Ovary (tissue), 10 donors: ENCODE measurements around the gene RYK. TPM values are rescaled to one million over a fixed set of nuclear protein-coding genes. Genes with fewer than 3 reads are reported as not detected.

ENCODE experiments used
- DNase-seq, 5 donors: peaks; one replicate each; pipeline ENCODE4 v3.0.0-alpha.2; 2019 to 2020
- H3K27ac ChIP-seq, 2 donors: fragments of 200-600 bp; one replicate each; pipeline versions ENCODE4 v1.5.1 to v1.8.0; 2019 to 2022
- H3K27me3 ChIP-seq: fragments of 200-600 bp; one replicate; pipeline ENCODE4 v1.8.0; 2022
- H3K36me3 ChIP-seq: fragments of 200-600 bp; sonication (generic); one replicate; pipeline ENCODE4 v1.5.1; 2019
- H3K4me1 ChIP-seq: one replicate; pipeline ENCODE4 v1.8.1; 2013; ENCODE audit warnings: mild to moderate bottlenecking, moderate library complexity; ENCODE audit not compliant: insufficient read depth
- H3K4me3 ChIP-seq: fragments of 200-600 bp; sonication (generic); one replicate; pipeline ENCODE4 v1.5.1; 2017
- H3K9me3 ChIP-seq, 2 donors: fragments of 200-600 bp in 1 of 2; sonication (generic) in 1 of 2; one replicate each; pipeline versions ENCODE4 v1.5.1 to v1.8.1; 2013 to 2019; ENCODE audit warnings: mild to moderate bottlenecking in 1 of 2, moderate library complexity in 1 of 2
- EP300 ChIP-seq: sonication (generic); formaldehyde crosslinking; IDR thresholded peaks from one replicate; pipeline ENCODE4 v1.6.1; 2017; ENCODE audit warnings: antibody characterized with exemption
- POLR2A ChIP-seq: fragments of 450-650 bp; IDR thresholded peaks from one replicate; pipeline ENCODE4 v1.6.1; 2017; ENCODE audit warnings: antibody characterized with exemption, mild to moderate bottlenecking, moderate library complexity
- WGBS, 3 donors: extraction: QIAGEN DNeasy Blood & Tissue Kit in 1 of 3; methylation state at CpG; one replicate each; pipeline versions ENCODE4 v1.1.5 to v1.1.7; 2013 to 2017; 5-methylcytosine and 5-hydroxymethylcytosine counted together
- intact Hi-C, 4 donors: fragments of 100-400 bp; cut with DNase I; formaldehyde crosslinking; loops; one replicate each; pipeline versions ENCODE4 v1.11.0 to v1.15.1; 2022 to 2023
- long read RNA-seq, 3 donors: library from polyadenylated mRNA in 2 of 3; unstranded in 2 of 3; transcript quantifications; one replicate each; pipeline ENCODE4 v2.0.0 and lab custom pipeline, GENCODE V29; 2021 to 2026
- polyA plus RNA-seq, 2 donors: library from polyadenylated mRNA; stranded (reverse); fragments of 200-250 nt in 1 of 2; fragments of 350-450 nt in 1 of 2; fragmentation: Illumina TruSeq in 1 of 2; extraction: RNeasy Lipid Tissue Mini Kit (QIAGEN cat#74804) in 1 of 2; gene quantifications; one replicate each; pipeline ENCODE4 v1.2.3, GENCODE V29; 2013 to 2014
- total RNA-seq, 7 donors: library from RNA; depleted of rRNA in 2 of 7; stranded (reverse); fragments of >200 nt in 2 of 7; fragmentation: NEBNext Ultra II Directional in 3 of 7; extraction: Animal tissue kit (Norgen Biotek cat#: 25700) in 3 of 7; gene quantifications; one replicate each; pipeline versions ENCODE4 v1.1.0 to v1.2.4, GENCODE V29; 2016 to 2023
- TF ChIP-seq, protein P1 (sequence below), 3 donors: fragments of 450-650 bp in 2 of 3; fragments of 200-600 bp in 1 of 3; IDR thresholded peaks; one replicate each; pipeline versions ENCODE4 v1.5.1 to v1.8.0; 2016 to 2022; ENCODE audit warnings: antibody characterized with exemption in 3 of 3, mild to moderate bottlenecking in 1 of 3
- donor health status: DM: no; HTN: no; CAD: no; lungs with moderate emphysema.
- donor health status: DM: no; HTN: no; CAD: no.
- donor health status: Bipolar disorder and iron deficiency.
- donor health status: DM: yes; HTN: yes; CAD: no.
- donor health status: DM: no; HTN: no; CAD: no.
- donor health status: DM: yes; HTN: yes; CAD: no.

RYK gene
- 100 to 1,000 TPM; 100 to 171 (median 125) TPM for total RNA-seq
- 10 to 100 TPM; 78.1 to 94.9 TPM for polyA plus RNA-seq
- long read RNA-seq, donor 1, full-length matches to known transcripts: 13 of 47 reads
- long read RNA-seq, donor 1, partial matches to known transcripts: 23 of 47 reads
- long read RNA-seq, donor 1, other reads (novel, unspliced or antisense): 11 of 47 reads
- long read RNA-seq, donor 2, full-length matches to known transcripts: 13 of 18 reads
- long read RNA-seq, donor 2, partial matches to known transcripts: 5 of 18 reads
- long read RNA-seq, donor 2, other reads (novel, unspliced or antisense): 0 of 18 reads
- long read RNA-seq, donor 3, transcript RYK-201 (15 exons, 2,667 nt): major isoform, 209 of 380 reads
- long read RNA-seq, donor 3, transcript RYK-209 (15 exons, 2,934 nt): minor isoform, 120 of 380 reads
- long read RNA-seq, donor 3, partial matches to known transcripts: 16 of 380 reads
- long read RNA-seq, donor 3, other reads (novel, unspliced or antisense): 35 of 380 reads

DNA sequence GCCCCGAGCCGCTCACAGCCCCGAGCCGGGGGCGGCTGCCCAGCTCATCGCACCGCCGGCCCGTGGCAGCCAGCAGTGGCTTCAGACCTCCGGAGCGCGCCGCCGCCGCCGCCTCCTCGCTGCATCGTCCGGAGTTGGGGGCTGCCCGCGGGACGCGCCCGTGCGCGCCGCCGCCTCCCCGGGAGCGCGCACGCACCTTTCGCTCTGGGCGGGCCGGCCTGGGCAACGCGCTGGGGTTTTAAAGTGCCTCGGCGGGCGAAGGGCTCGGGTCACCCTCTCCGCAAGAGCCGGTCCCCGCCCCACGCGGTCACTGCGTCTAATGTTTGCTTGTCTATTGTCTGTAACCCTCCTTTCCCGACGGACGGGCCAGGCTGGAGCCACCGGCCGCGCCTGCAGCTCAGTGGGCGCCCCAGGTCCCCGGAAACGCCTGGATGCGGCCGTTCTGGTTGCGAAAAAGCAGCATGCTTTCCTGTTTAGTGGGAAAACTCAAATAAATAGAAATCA lies at the start of gene RYK:
RYK (minus strand) TSS at position 143 of the 504 bp plus-strand sequence. CDS start 205 bp downstream, outside the sequence.
- peak within 1 kb of the TSS; percentile 83 for H3K4me3 ChIP-seq
- H3K27ac ChIP-seq: peak within 1 kb of the TSS; percentile 93 to 97
- peak; percentile 73 to 88 (median 82) for DNase-seq
- intact Hi-C loops: loop anchor here in 1 of 4 donors (5.0 kb wide), 1 partner anchor 42 kb away; no protein-coding TSS in a partner anchor
- no peaks in the 10 kb centered on the region for H3K36me3 ChIP-seq
- H3K27me3 ChIP-seq: no peaks in the 10 kb centered on the region
- peaks cover 17% of the 10 kb centered on the region for H3K4me1 ChIP-seq
- no peaks in the 10 kb centered on the region for H3K9me3 ChIP-seq
- 0% methylated on average over 23 to 59 of the region's 59 CpGs for WGBS, 3 donors
- no peak for TF ChIP-seq EP300
- TF ChIP-seq POLR2A: peak; percentile 71
- TF ChIP-seq, protein P1, sequence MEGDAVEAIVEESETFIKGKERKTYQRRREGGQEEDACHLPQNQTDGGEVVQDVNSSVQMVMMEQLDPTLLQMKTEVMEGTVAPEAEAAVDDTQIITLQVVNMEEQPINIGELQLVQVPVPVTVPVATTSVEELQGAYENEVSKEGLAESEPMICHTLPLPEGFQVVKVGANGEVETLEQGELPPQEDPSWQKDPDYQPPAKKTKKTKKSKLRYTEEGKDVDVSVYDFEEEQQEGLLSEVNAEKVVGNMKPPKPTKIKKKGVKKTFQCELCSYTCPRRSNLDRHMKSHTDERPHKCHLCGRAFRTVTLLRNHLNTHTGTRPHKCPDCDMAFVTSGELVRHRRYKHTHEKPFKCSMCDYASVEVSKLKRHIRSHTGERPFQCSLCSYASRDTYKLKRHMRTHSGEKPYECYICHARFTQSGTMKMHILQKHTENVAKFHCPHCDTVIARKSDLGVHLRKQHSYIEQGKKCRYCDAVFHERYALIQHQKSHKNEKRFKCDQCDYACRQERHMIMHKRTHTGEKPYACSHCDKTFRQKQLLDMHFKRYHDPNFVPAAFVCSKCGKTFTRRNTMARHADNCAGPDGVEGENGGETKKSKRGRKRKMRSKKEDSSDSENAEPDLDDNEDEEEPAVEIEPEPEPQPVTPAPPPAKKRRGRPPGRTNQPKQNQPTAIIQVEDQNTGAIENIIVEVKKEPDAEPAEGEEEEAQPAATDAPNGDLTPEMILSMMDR (IDR thresholded peaks at IDR 0.05): peak in 1 of 3 donors; percentile 14

DNA sequence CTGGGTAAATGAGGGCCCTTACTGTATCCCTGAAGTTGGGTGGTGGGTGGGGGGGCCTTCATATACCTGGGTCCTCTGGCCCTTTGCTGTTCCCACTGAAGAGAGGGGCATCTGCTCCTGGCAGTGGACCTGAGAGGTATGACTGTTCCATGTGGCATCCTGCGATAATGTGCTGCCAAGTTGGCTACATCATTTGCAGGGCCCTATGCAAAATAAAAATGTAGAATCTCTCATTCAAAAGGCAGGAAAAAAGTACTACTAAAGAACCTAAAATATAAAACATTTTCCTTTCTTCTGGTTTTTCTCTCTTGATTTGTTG lies 49.2 kb upstream of the RYK start:
- TF ChIP-seq EP300: no peak
- TF ChIP-seq, protein P1 (IDR thresholded peaks at IDR 0.05): no peak
- no peak for TF ChIP-seq POLR2A
- 84 to 100% (median 92%) methylated on average over 1 of the region's 1 CpG for WGBS, 3 donors
- Histone ChIP-seq H3K9me3 (no peaks in the 10 kb centered on the region), H3K36me3 (no peaks in the 10 kb centered on the region), H3K4me3 (no peak overlapping the region), H3K27me3 (no peaks in the 10 kb centered on the region), H3K27ac (no peak overlapping the region), H3K4me1 (no peaks in the 10 kb centered on the region)
- intact Hi-C loops: loop anchor here in 3 of 4 donors (2.0 to 10.0 kb wide), 3 partner anchors 87 to 365 kb away; no protein-coding TSS in a partner anchor
- no peak for DNase-seq

DNA sequence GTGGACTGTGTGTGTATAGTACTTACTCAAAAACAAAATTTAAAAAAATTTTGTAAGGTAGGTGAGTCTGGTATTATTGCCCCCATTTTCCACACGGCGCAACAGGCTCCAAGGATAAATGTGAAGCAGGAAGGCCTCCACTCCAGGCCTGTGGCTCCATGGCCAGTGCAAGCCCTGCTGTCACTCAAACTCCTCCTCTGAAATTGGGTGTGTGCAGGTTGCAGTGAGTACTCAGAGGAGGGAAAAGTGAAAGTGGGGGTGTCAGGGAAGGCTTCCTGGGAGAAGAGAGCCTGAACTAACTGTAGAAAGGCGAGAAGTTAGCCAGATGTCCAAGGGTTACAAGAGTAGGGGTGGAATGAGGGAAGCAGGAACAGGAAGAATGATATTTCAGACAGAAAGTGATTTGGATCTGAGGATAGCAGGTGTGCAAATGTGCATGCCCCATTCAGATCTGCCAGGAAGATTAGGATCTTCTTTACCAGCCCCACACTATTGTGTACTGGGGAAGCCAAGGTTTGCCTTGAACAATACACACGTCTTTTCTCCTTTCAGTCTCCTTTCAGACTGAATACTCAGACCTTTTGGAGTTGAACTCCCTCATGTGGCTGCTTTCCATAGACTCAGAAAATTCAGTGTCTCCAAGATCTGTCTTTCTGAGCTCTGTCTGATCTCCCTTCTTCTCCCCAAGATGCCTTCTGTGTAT lies 48.7 kb upstream of the RYK start:
- no peaks in the 10 kb centered on the region for H3K9me3 ChIP-seq
- DNase-seq: peak in 1 of 5 donors; percentile 45
- no peaks in the 10 kb centered on the region for H3K4me1 ChIP-seq
- 64 to 68% (median 66%) methylated on average over 4 of the region's 4 CpGs for WGBS, 3 donors
- TF ChIP-seq POLR2A: no peak
- TF ChIP-seq, protein P1 (IDR thresholded peaks at IDR 0.05): peak; percentile 42 to 64 (median 52)
- no peaks in the 10 kb centered on the region for H3K27me3 ChIP-seq
- peak overlapping the region in 1 of 2 donors; percentile 33 for H3K27ac ChIP-seq
- H3K4me3 ChIP-seq: no peak overlapping the region
- no peaks in the 10 kb centered on the region for H3K36me3 ChIP-seq
- intact Hi-C loops: no loop called here

DNA sequence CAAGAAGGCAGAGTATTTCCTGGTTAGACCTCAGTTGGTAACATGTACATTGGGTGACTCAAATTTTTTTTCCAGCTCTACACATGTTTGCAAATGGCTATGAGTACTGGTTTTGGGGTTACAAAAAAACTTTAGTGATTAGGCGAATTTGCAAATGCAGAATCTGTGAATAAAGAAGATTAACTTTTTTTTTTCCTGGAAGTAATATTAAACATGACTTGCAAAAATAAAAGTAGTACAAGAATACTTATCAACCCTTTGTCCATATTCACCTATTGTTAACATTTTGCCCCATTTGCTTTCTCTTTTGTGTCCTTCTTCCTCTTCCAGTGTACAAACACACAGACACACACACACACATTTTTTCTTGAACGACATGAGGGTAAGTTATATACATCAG lies 47.6 kb upstream of the RYK start:
- Histone ChIP-seq H3K27ac (no peak overlapping the region), H3K36me3 (no peaks in the 10 kb centered on the region), H3K9me3 (no peaks in the 10 kb centered on the region), H3K4me3 (no peak overlapping the region), H3K27me3 (no peaks in the 10 kb centered on the region), H3K4me1 (no peaks in the 10 kb centered on the region)
- TF ChIP-seq EP300 (no peak), POLR2A (no peak)
- TF ChIP-seq, protein P1 (IDR thresholded peaks at IDR 0.05): no peak
- intact Hi-C loops: no loop called here
- 88 to 98% (median 97%) methylated on average over 2 of the region's 2 CpGs for WGBS, 3 donors
- DNase-seq: no peak
